Subcutaneous abdominal adipose tissue (tissue), 5 donors: ENCODE data around the gene DCST1.
A peak's percentile ranks its signal among the peaks of the same experiment; 100 is the strongest.
"Not testable (repeated sequence)": the region's sequence is repeated elsewhere in the genome, so short reads cannot be mapped to it uniquely, and the experiment has no call there.

Source experiments
- H3K27ac ChIP-seq: one replicate; pipeline ENCODE4 v1.7.0; 2013; ENCODE audit warnings: low read depth, mild to moderate bottlenecking, inconsistent platforms, low read length, moderate library complexity
- H3K27me3 ChIP-seq, 5 donors: one replicate each; pipeline ENCODE4 v1.7.0; 2013; ENCODE audit warnings: low read length in 5 of 5, inconsistent platforms in 1 of 5; ENCODE audit not compliant: control insufficient read depth in 5 of 5, insufficient read depth in 4 of 5
- H3K36me3 ChIP-seq, 5 donors: one replicate each; pipeline ENCODE4 v1.7.0; 2013; ENCODE audit warnings: low read length in 5 of 5; ENCODE audit not compliant: control insufficient read depth in 5 of 5, insufficient read depth in 5 of 5
- H3K4me1 ChIP-seq, 5 donors: one replicate each; pipeline ENCODE4 v1.7.0; 2013; ENCODE audit warnings: low read length in 5 of 5, mild to moderate bottlenecking in 3 of 5, moderate library complexity in 1 of 5; ENCODE audit not compliant: control insufficient read depth in 5 of 5, insufficient read depth in 5 of 5
- H3K4me3 ChIP-seq, 5 donors: one replicate each; pipeline ENCODE4 v1.7.0; 2013; ENCODE audit warnings: low read length in 5 of 5, low read depth in 1 of 5
- H3K9ac ChIP-seq, 5 donors: one replicate each; pipeline ENCODE4 v1.7.0; 2013; ENCODE audit warnings: low read length in 5 of 5, mild to moderate bottlenecking in 4 of 5, moderate library complexity in 3 of 5
- H3K9me3 ChIP-seq, 5 donors: one replicate each; pipeline ENCODE4 v1.7.0; 2013; ENCODE audit warnings: low read length in 5 of 5; ENCODE audit not compliant: control insufficient read depth in 5 of 5
- donor health status: healthy.
- donor health status: healthy.
- donor health status: healthy.
- donor health status: healthy.
- donor health status: healthy.

Gene DCST1

GRCh38 chr1:154994269-154994587, 39.4 kb upstream of the DCST1 start:
- Histone ChIP-seq H3K36me3 (peaks cover 0 to 25% (median 17%) of the 10 kb centered on the region in 5 donors), H3K9me3 (no peaks in the 10 kb centered on the region), H3K9ac (peak overlapping the region in 2 of 5 donors; percentile 25 to 33), H3K27me3 (no peaks in the 10 kb centered on the region), H3K27ac (peak overlapping the region; percentile 78), H3K4me1 (peaks cover 2 to 29% (median 15%) of the 10 kb centered on the region in 5 donors), H3K4me3 (no peak overlapping the region)

GRCh38 chr1:154994591-154994990, 39.0 kb upstream of the DCST1 start:
- Histone ChIP-seq H3K4me1 (peaks cover 2 to 30% (median 18%) of the 10 kb centered on the region in 5 donors), H3K36me3 (peaks cover 0 to 22% (median 14%) of the 10 kb centered on the region in 5 donors), H3K27me3 (no peaks in the 10 kb centered on the region), H3K9me3 (no peaks in the 10 kb centered on the region), H3K4me3 (no peak overlapping the region), H3K9ac (peak overlapping the region in 2 of 5 donors; percentile 25 to 33), H3K27ac (peak overlapping the region; percentile 78)

GRCh38 chr1:154995301-154995983, 38.2 kb upstream of the DCST1 start:
- H3K9ac ChIP-seq, H3K9me3 ChIP-seq, H3K4me3 ChIP-seq, H3K27me3 ChIP-seq: not testable (repeated sequence)
- Histone ChIP-seq H3K36me3 (peaks cover 0 to 13% (median 7%) of the 10 kb centered on the region in 5 donors), H3K4me1 (peaks cover 2 to 38% (median 25%) of the 10 kb centered on the region in 5 donors), H3K27ac (peak overlapping the region; percentile 84)

GRCh38 chr1:154996966-154997701, 36.5 kb upstream of the DCST1 start:
- no peaks in the 10 kb centered on the region for H3K27me3 ChIP-seq
- peaks cover 0 to 9% (median 4%) of the 10 kb centered on the region in 5 donors for H3K36me3 ChIP-seq
- peaks cover 2 to 47% (median 30%) of the 10 kb centered on the region in 5 donors for H3K4me1 ChIP-seq
- H3K4me3 ChIP-seq: no peak overlapping the region
- no peaks in the 10 kb centered on the region for H3K9me3 ChIP-seq
- peak overlapping the region in 1 of 5 donors; percentile 47 for H3K9ac ChIP-seq
- H3K27ac ChIP-seq: peak overlapping the region; percentile 66

GRCh38 chr1:154998201-154998780, 35.3 kb upstream of the DCST1 start:
- H3K4me1 ChIP-seq: peaks cover 2 to 48% (median 36%) of the 10 kb centered on the region in 5 donors
- H3K9me3 ChIP-seq: no peaks in the 10 kb centered on the region
- H3K9ac ChIP-seq: peak overlapping the region in 1 of 5 donors; percentile 51
- peak overlapping the region; percentile 66 for H3K27ac ChIP-seq
- no peaks in the 10 kb centered on the region for H3K27me3 ChIP-seq
- no peak overlapping the region for H3K4me3 ChIP-seq
- H3K36me3 ChIP-seq: no peaks in the 10 kb centered on the region

- Histone ChIP-seq H3K4me1 (peaks cover 2 to 53% (median 38%) of the 10 kb centered on the region in 5 donors), H3K9ac (peak overlapping the region in 2 of 5 donors; percentile 22 to 69), H3K36me3 (no peaks in the 10 kb centered on the region), H3K27me3 (no peaks in the 10 kb centered on the region), H3K4me3 (peak overlapping the region; percentile 19 to 57 (median 39)), H3K27ac (peak overlapping the region; percentile 97), H3K9me3 (no peaks in the 10 kb centered on the region)
These were observed 34.6 kb upstream of the DCST1 start for GRCh38 chr1:154998818-154999570.

- H3K4me1 ChIP-seq: peaks cover 5 to 59% (median 46%) of the 10 kb centered on the region in 5 donors
- no peaks in the 10 kb centered on the region for H3K27me3 ChIP-seq
- peak overlapping the region; percentile 97 for H3K27ac ChIP-seq
- H3K9ac ChIP-seq: peak overlapping the region in 4 of 5 donors; percentile 55 to 81 (median 74)
- H3K36me3 ChIP-seq: no peaks in the 10 kb centered on the region
- H3K4me3 ChIP-seq: peak overlapping the region; percentile 56 to 97 (median 78)
- no peaks in the 10 kb centered on the region for H3K9me3 ChIP-seq
These were observed 33.8 kb upstream of the DCST1 start for GRCh38 chr1:154999571-155000410.

GRCh38 chr1:155000411-155000725, 33.3 kb upstream of the DCST1 start:
- peak overlapping the region in 4 of 5 donors; percentile 55 to 85 (median 79) for H3K9ac ChIP-seq
- H3K27me3 ChIP-seq: no peaks in the 10 kb centered on the region
- H3K9me3 ChIP-seq: no peaks in the 10 kb centered on the region
- H3K36me3 ChIP-seq: no peaks in the 10 kb centered on the region
- H3K4me1 ChIP-seq: peaks cover 5 to 64% (median 51%) of the 10 kb centered on the region in 5 donors
- H3K4me3 ChIP-seq: peak overlapping the region; percentile 77 to 97 (median 78)
- H3K27ac ChIP-seq: peak overlapping the region; percentile 97

- Histone ChIP-seq H3K36me3 (no peaks in the 10 kb centered on the region), H3K27me3 (no peaks in the 10 kb centered on the region), H3K27ac (peak overlapping the region; percentile 97), H3K9me3 (no peaks in the 10 kb centered on the region), H3K9ac (peak overlapping the region; percentile 11 to 91 (median 82)), H3K4me1 (peaks cover 5 to 69% (median 53%) of the 10 kb centered on the region in 5 donors), H3K4me3 (peak overlapping the region; percentile 77 to 97 (median 78))
These were observed 32.7 kb upstream of the DCST1 start for GRCh38 chr1:155000726-155001424.
